HG03457 (cell line): Measurements from ENCODE around the gene CFAP99.

ENCODE experiments used
- ATAC-seq: cut with Tn5 transposase; IDR thresholded peaks from one replicate; pipeline ENCODE4 v1.9.1; 2021; ENCODE audit warnings: moderate number of reproducible peaks; ENCODE audit not compliant: unreplicated experiment

The CFAP99 gene

DNA sequence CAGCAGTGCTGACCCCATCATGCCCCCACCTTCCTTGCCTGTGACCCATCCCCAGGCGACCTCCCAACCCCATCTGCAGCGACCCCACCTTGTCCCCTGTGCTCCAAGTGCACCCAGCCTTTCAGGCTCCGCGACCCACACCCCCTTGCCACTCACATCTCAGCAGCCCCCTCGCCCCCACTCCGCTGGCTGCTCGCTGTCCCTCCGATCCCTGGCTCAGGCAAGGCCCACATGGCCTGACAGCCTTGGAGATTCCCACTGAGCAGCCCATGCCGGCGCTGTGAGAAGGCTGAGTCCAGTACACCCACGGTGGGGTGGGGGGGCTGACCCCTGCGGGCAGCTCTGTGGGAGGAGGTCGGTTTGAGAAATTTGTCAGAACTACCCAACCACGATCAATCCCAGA is 9.4 kb upstream of the CFAP99 start:
- ATAC-seq, result no peak

DNA sequence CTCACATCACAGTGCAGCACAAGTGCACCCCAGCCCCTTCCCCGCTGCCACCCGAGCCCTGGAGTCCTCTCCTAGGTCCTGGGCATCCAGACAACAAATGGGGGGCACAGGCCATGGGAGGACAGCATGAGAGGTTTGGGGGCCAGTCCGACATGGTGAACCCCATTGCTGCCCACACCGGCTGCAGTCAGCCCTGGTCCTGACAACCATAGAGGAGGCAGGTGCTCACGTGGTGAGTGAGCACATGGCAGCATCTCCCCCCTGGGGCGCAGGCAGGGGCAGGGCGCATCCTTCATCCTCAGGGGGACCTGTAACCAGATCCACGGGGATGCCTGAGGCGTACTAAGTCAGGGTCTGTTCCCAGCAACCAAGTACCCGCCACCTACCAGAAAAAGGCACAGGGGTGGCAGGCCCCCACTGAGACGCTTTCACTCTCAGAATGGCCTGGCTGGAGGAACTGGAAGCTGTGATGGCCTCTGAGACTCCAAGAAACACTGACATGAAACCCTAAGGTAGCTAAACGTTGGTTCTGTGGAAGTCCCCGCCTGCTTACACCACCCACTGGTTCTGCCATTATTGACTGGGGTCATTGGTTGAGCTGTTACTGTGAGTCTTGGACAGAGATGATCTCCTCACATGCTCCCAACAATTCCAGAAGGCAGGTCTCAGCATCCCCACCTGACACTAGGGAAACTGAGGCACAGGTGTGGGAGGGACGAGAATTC is 6.8 kb upstream of the CFAP99 start:
- ATAC-seq, result no peak

DNA sequence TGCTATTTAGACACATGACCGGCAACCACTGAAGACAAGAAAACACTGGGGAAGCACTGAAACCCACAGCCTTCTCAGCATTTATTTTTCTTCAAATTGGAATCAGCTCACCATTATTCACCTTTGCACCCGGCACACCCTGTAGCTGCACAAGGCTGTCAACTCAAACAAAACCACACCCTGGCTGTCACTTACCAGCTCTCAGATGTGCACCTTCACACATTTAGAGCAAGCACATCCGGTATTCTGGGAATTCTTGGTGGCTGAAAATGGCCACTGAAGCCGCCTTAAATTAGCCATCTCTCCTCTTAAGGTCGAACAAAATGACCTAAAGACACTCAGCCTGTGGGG is 6.2 kb upstream of the CFAP99 start:
- peak; percentile 11 for ATAC-seq

DNA sequence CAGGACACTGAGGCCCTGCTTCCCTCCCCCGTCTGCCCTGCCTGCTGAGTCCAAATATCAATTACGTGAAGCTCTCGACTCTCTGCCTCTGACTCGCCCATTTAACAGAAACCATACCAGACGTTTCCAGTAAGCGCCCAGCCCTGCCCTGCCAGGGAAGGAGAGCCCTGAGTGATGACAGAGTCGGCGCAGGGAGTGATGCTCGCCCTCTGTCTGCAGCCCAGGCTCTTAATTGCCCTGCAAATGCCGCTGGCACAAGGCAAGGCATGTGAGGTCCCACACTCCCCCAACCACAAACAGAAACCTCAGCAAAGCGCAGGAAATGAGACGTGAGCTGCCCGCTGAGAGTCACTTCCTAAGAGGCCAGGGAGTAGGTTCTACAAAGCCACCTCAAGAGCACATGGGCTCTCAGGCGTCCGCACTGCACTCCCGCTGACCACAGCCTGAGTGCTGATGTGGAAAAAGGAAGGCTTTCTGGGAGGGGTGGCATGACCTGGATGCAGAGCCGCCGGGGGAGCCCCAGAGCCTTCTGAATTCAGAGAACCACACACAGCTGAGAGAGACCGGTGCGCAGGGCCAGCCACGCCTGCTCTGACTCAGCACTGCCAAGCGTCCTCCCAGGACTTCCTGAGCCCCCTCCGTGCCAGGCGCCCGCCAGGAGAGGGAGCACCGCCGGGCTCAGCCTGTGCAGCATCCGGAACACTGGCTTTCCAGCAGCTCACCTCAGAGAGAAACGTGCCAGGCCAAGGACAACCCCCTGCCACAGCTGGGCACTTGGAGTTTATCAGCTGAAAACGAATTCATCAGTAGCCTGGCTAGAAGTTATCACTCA is 5.7 kb upstream of the CFAP99 start:
- ATAC-seq, result peak; percentile 44

DNA sequence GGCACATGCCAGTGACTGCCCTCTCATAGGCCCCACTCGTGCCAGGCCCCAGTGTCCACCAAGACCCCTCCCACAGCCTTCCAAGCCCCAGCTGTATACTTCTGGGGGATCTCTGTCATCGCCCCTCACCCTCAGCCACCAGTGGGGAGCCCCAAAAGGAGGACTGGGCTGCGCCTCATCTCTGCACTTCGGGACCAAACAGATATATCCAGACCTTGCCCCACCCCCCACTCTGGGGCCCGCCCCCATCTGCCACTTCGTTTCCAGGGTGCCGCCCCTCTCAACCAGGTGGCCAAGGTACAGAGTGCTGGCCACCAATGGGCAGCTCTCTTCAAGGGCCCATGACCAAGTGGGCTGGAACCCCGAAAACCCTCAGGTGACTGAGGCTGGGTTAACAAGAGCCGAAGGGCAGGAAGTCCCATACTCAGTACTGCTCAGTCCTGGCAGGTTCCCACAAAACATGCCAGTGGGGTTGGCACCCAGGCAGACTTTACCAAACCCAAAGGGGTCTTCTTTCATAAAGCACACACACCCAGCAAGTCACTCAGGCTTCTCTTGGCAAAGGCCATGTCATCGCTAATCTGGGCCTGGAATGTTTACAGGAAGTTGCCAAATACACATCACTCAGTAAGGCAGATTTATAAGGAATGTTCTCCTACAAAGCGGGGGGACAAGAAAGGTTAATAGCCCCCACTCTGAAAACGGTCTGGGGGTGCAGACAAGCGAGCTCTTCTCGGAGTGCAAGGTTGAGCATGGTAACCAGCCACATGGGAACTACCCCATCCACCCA is 4.7 kb upstream of the CFAP99 start:
- no peak for ATAC-seq

DNA sequence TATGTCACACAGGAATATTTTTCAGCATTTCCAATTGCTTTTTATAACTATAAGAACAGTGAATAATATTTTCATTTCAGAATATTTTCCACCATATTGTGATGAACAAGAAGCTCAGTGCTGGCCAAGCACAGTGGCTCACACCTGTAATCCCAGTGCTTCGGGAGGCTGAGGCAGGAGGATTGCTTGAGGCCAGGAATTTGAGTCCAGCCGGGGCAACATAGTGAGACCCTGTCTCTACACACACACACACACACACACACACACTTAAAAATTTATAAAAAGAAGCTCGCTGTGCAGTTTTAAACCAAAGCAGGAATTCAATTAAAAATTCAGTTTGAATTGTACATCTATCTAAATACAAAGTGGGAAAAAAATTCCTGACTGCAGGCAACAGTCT is 3.5 kb upstream of the CFAP99 start:
- ATAC-seq, result no peak

DNA sequence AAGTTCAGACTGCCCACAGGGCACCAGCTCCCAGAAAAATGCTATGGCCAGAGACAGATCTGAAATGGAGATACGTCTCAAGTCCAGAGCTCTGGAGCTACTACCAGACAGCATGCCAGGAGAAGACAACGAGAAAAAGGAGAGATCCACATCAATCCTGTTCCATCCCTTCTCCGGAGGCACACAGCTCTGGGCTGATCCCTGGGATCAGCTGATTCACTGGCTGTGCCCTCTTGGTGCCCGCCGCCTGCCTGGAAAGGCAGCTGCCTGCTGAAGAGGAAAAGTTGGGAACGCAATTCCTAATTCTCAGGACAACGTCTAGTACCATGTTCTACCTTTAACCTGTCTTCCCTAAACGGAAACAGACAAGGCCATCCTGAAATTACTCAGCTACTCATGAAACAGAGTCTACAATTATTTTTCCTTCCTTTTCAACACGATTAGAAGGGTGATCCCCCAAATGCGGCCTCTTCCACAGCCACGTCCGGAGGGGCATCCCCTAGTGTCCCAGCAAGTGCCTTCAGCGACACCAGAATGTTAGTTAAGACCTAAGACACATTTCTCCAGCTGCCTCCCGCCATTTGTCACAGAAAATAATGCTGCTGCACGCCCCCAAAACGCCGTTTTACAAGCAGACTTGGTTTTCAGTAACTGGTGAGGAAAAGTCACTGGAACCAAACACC is 2.7 kb upstream of the CFAP99 start:
- ATAC-seq, result no peak

DNA sequence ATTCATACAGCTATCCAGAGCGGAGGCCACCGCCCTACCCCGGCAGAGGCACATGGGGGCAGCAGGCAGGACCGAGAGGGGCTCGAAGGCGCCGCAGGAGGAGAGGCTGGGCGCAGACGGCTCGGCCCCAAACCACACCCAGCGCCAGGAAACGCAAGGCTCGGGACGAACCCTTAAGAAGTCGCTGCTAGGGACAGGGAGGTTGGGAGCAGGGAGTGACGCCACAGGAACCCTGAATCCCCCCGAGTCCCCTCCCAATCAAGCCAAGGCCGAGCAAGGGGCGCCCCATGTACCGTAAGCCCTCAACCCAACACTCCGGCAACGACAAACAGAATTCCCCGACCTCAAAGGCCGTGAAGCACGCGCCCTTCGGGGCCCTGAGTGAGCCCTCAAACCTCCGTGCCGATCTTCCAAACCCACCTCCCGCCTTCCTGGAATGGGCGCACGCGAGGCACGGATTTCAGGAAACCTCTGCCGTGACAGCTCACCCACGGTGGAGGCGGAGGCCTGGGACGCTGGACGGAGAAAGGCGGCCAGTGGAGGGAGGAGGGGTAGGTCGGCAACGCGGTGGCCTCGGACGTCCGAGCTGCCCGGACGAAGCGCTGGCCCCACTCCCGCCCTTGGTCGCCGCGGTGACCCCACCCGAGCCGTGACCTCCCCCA is 2.1 kb upstream of the CFAP99 start:
- ATAC-seq, result no peak

DNA sequence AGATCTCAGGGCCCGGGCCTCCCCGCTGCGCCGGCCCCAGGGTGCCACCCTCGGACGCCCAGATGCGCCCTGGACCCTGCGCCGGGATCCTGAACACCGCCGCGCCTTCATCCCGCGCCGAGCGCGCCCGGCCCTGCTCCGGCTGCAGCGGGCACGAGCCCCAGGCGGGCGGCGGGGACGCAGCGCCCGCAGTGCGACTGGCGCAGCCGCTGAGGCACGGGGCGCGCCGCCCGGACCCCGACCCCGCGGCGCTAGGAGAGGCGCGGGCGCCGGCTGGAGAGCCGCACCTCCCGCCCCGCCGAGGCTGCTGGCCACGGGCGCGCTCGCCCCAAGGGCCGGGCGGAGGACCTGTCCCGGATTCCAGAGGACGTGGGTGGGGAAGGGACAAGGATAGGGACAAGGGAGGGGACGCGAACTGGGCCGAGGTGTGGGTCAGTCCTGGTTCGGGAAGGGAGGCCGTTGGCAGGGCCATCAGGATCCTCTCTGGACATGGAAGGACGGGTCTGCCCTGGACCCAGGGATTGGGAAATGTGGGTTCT is 1.5 kb upstream of the CFAP99 start:
- ATAC-seq, result no peak

DNA sequence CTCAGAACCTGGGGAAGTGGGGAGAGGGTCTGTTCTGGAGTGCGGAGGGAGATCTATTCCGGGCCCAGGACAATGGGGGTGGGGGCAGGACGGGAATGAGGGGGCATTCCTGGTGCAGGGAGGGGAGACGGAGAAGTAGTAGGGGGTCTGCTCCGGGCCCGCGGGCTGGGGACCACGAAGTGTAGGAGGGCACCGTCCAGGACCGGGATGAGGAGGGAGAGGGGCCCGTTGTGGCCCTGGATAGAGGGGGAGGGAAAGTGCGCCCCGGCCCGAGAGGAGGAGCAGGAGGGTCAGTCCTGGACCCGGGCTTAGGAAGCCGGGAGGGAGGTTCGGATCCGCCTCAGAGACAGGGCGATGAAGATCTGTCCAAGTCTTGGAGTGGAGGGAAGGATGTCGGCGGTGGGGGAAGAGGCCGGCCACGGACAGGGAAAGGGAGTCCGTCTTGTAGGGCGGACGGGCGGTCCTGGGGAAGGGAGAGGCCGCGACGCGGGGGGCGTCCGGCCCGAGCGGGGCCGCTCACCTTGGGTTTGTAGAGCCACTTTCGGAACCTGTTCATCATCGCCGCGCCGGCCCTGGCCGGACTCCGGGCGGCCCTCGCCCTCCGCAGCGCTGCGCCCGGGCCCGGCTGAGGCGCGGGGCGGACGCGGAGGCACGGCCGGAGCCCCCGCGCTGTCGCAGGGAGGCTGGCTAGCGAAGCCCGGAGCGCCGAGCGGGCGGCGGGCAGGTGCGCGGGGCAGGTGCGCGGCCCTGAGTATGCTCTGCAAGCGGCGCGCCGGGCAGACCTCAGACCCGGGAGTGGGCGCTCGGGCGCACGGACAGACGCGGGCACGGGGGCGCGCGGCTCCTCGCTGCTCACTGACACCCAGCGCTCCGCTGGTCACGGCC is 748 bp upstream of the CFAP99 start, which contains the start of gene ZFYVE28:
ZFYVE28 (minus strand) TSS at position 881 of the 885 bp plus-strand sequence; CDS start at position 559, 322 bp downstream.
- ATAC-seq, result no peak

DNA sequence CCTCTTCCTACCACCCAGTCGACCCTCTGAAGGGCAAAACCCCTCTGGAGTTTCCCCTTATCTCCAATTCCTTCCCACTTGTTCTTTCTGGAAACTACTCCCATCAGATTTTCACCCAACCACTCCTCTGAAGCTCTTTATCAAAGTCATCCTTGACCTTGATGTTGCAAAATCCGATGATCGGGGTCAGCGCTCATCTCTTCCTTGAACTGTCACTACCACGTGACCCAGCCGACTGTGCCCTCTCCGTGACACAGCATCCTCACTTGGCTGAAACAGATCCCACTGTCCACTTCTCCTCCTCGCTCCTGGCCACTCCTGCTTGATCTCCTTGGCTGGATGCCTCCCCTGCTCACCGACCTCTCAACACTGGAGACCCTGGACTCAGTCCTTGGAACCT is 1.1 kb downstream of the CFAP99 start:
- no peak for ATAC-seq

DNA sequence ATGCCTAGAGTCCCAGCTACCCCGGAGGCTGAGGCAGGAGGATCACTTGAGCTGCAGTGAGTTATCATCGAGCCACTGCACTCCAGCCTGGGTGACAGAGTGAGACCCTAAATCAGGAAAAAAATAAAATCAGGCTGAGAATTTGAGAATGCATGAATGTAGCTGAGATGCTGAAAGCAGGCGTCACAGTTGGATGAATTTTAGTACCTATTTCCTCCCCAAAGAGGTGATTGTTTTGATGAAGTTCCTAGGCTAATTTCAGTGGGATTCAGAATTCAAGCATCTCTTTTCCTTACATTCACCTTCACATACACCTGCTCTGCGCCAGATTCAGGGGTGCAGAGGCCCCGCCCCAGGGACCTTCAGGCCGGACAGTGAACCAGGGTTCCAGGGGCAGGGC is 3.2 kb downstream of the CFAP99 start:
- no peak for ATAC-seq

DNA sequence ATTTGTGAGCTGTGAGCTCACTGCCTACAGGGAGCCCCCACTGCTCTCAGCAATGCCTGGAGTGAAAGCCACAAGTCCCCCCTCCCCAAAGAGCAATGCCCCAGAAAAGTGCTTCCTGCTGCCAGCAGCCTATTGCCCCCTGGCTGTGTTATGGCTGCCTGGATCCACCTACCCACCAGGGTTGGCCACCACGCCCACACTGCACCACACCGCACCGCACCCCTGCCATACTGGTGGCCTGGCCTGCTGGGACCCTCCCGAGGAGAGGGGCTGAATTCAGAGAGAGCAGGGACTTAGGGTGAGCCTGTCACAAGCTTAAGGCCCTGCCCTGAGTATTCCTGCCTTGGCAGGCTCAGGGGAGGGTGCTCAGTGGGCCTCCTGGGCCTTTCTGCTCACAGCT is 4.3 kb downstream of the CFAP99 start:
- no peak for ATAC-seq

DNA sequence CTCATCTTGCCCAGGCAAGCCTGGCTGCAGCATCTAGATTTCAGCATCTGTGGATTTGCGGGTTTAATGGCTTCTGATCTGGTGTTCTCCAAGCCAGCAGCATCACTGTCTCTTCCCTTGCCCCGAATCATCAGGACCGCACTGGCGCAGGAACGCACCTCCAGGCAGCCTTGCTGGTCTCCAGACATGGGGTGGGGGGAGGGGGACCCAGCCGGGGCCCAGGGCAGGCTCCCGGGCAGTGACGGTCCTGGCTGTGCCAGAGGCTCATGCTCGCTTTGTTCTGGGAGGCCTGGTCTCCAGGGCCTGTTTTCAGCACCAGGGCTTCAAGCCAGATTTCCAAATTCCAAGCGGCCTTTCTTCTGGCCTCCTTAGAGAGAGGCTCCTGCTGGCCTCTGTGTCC is 4.9 kb downstream of the CFAP99 start:
- ATAC-seq, result no peak

DNA sequence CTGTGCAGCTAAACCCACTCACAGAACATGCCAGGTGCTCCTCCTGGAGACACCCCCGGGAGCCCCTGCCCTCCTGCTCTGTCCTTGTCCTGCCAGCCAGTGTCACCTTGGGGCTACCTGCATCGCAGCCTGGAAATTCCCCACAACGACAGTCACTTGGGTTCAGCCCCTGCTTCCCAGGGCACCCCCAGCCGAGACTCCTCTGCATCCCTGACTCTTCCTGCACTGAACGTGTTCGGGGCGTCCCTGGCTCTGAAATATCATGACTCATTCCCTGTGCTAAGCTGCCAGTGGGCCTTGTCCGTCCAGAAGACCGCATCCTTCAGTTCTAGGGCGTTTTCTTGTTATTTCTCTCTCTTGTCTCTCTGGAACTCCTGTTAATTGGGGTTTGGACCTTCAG is 5.8 kb downstream of the CFAP99 start:
- ATAC-seq, result no peak

DNA sequence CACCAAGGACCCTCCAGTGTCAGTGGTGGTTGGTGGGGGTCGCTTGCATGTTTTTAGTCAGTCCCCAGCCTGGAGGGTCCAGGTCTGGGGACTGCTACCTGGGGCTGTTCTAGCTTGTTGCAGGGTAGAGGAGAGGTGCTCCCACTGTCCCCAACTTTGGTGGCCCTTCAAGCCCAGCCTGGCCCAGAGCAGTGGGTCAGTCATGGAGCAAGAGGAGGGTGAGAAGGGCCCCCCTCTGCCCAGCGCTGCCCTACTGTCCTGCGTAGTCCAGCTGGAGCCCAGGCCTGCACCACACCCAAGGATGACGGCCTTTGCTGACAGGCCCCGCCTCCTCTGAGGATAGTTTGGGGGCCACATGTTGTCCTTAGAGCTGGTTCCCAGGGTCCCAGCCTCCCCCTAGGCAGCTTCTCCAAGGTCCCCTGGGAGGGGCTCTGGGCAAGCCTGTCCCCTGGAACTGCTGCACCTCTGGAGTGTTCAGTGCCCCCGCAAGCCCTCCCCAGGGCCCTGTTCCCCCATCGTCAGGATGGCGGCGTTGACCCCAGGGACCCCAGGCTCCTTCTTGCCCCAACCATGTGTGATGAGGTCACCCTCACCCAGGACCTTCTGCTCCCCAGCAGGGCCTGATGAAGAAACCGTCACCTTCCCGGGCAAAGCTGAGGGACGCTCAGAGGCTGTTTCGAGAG is 6.8 kb downstream of the CFAP99 start:
- no peak for ATAC-seq

DNA sequence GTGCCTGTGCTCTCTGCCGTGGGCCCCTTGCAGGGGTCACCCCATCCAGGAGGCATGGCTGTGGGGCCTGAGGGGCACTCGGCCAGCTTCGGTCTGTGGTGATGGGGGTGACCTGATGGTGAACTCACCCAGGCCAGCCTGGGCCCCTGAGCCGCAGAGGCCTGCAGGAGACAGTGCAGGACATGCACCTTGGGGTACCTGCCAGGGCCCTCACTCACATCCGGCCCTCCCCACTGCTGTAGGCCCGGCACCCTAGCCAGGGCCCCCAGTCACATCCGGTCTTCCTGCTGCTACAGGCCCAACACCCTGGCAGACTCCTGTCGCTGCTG is 7.3 kb downstream of the CFAP99 start:
- no peak for ATAC-seq

DNA sequence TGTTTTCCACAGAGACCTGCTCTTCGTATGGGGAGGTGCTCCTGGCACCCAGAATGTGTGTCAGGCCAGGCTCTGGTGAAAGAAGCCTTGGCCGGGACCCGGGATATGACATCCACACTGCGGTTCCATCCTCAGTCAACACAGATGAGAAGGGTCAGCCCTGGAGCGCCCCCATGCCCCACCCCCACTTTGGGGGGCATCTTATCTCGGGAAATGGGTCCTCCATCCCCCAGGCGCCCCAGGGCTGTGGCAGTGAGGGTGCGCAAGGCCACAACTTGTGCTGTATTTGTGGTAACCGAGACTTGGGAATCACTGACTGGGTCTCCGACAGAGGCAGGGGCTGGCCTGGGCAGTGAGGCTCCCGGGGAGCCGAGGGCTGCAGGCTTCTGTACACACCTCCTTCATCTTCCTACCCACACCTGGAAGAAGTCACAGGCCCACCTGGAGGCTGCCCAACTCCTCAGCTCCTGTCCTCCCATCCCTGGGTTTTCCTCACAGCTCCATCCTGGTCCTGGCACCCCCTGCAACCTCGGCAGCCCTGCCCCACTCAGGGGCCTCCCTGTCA is 8.0 kb downstream of the CFAP99 start:
- no peak for ATAC-seq
